H1 (cell line): ENCODE measurements around the gene SNCAIP. TPM values are rescaled to one million over a fixed set of nuclear protein-coding genes. Genes with fewer than 3 reads are reported as not detected.

Experiments used
- CTCF ChIA-PET: fragments of 300-600 bp; sonication (Branson Sonifier 250); formaldehyde crosslinking; loops from one replicate; lab custom pipeline; 2021; ENCODE audit not compliant: partially characterized antibody; lab: Charles Lee
- POLR2A ChIA-PET: fragments of 300-600 bp; sonication (Branson Sonifier 250); formaldehyde crosslinking; loops from one replicate; lab custom pipeline; 2021; ENCODE audit warnings: inconsistent platforms; ENCODE audit not compliant: partially characterized antibody; lab: Charles Lee
- DNase-seq, 2 experiments: peaks; one replicate each; pipeline versions ENCODE4 v3.0.0 to v3.0.0-alpha.2; 2010 to 2022; ENCODE audit warnings: low spot score in 2 of 2, low read depth in 1 of 2, mixed read lengths in 1 of 2
- FAIRE-seq: peaks from 2 replicates; lab custom pipeline; 2011; peaks lifted over from hg19 to GRCh38; lab: Jason Lieb, UNC
- H2AFZ ChIP-seq: 2 replicates; pipeline ENCODE4 v1.8.1; 2012; ENCODE audit warnings: low read length, inconsistent platforms
- H2AK5ac ChIP-seq: 2 replicates; pipeline ENCODE4 v1.6.1; 2013; ENCODE audit warnings: low read depth, low read length
- H2BK120ac ChIP-seq: replicated peaks from 2 replicates; pipeline ENCODE3; 2013; ENCODE audit warnings: low read depth, low read length, inconsistent platforms
- H2BK12ac ChIP-seq: 2 replicates; pipeline ENCODE4 v1.6.1; 2013; ENCODE audit warnings: low read depth, low read length
- H2BK15ac ChIP-seq: 2 replicates; pipeline ENCODE4 v1.6.1; 2013; ENCODE audit warnings: low read length
- H2BK20ac ChIP-seq: 2 replicates; pipeline ENCODE4 v1.6.1; 2013; ENCODE audit warnings: low read length
- H2BK5ac ChIP-seq: 2 replicates; pipeline ENCODE4 v1.6.1; 2013; ENCODE audit warnings: low read depth, low read length
- H3K14ac ChIP-seq: 2 replicates; pipeline ENCODE4 v1.6.1; 2013; ENCODE audit warnings: inconsistent platforms; ENCODE audit not compliant: insufficient read length
- H3K18ac ChIP-seq: 2 replicates; pipeline ENCODE4 v1.6.1; 2013; ENCODE audit warnings: low read length; ENCODE audit errors: extremely low read depth
- H3K23ac ChIP-seq: 2 replicates; pipeline ENCODE4 v1.6.1; 2013; ENCODE audit warnings: inconsistent platforms; ENCODE audit not compliant: insufficient read length
- H3K23me2 ChIP-seq: 2 replicates; pipeline ENCODE4 v1.6.1; 2013; ENCODE audit warnings: low read depth, low read length
- H3K27ac ChIP-seq: 2 replicates; pipeline ENCODE4 v1.6.1; 2011; ENCODE audit warnings: low read depth, low read length, inconsistent platforms
- H3K27me3 ChIP-seq, 4 experiments: replicated peaks in 1 of 4; 1 replicate in 1 of 4; 2 replicates in 3 of 4; pipeline versions ENCODE4 v1.6.1 to v1.8.1; 2011 to 2013; ENCODE audit warnings: low read length in 3 of 4, mild to moderate bottlenecking in 3 of 4, inconsistent platforms in 2 of 4, mixed read lengths in 2 of 4, moderate library complexity in 1 of 4; ENCODE audit not compliant: control insufficient read depth in 3 of 4, insufficient read depth in 3 of 4; ENCODE audit errors: extremely low read depth in 1 of 4
- H3K36me3 ChIP-seq, 4 experiments: 2 replicates each; pipeline versions ENCODE4 v1.6.1 to v1.8.1; 2011 to 2013; ENCODE audit warnings: mild to moderate bottlenecking in 4 of 4, low read length in 3 of 4, moderate library complexity in 2 of 4, control low read depth in 1 of 4, inconsistent platforms in 1 of 4; ENCODE audit not compliant: insufficient read depth in 4 of 4, control insufficient read depth in 2 of 4
- H3K4ac ChIP-seq: replicated peaks from 2 replicates; pipeline ENCODE3; 2013; ENCODE audit warnings: low read length, low read depth, mixed read lengths, inconsistent platforms; ENCODE audit not compliant: insufficient read length
- H3K4me1 ChIP-seq, 4 experiments: replicated peaks in 1 of 4; 1 replicate in 1 of 4; 2 replicates in 3 of 4; pipeline versions ENCODE4 v1.6.1 to v1.8.1; 2011 to 2013; ENCODE audit warnings: low read length in 3 of 4, inconsistent platforms in 2 of 4, mixed read lengths in 1 of 4; ENCODE audit not compliant: insufficient read depth in 4 of 4, control insufficient read depth in 3 of 4
- H3K4me2 ChIP-seq, 2 experiments: 2 replicates each; pipeline versions ENCODE4 v1.6.1 to v1.8.1; 2011 to 2013; ENCODE audit warnings: low read depth in 2 of 2, low read length in 2 of 2, control low read depth in 1 of 2, inconsistent platforms in 1 of 2, mild to moderate bottlenecking in 1 of 2; ENCODE audit not compliant: insufficient read depth in 1 of 2
- H3K4me3 ChIP-seq, 4 experiments: fragments of 200-600, 300-600 bp in 1 of 4; sonication (generic), shearing (Covaris generic), sonication (Bioruptor Twin) in 1 of 4; 2 replicates each; pipeline versions ENCODE4 v1.5.1 to v1.8.1; 2011 to 2016; ENCODE audit warnings: low read length in 4 of 4, low read depth in 3 of 4, control low read depth in 2 of 4, inconsistent platforms in 2 of 4, mild to moderate bottlenecking in 2 of 4, mixed read lengths in 1 of 4, moderate library complexity in 1 of 4; ENCODE audit not compliant: insufficient read depth in 2 of 4; ENCODE audit errors: extremely low read depth in 1 of 4
- H3K56ac ChIP-seq: replicated peaks from 2 replicates; pipeline ENCODE3; 2013; ENCODE audit warnings: low read depth, mild to moderate bottlenecking, mixed read lengths, low read length, inconsistent platforms; ENCODE audit not compliant: insufficient read length
- H3K79me1 ChIP-seq: 2 replicates; pipeline ENCODE4 v1.6.1; 2013; ENCODE audit warnings: low read depth, low read length, control low read depth
- H3K79me2 ChIP-seq, 2 experiments: 2 replicates each; pipeline versions ENCODE4 v1.6.1 to v1.8.1; 2012 to 2013; ENCODE audit warnings: low read length in 2 of 2, mild to moderate bottlenecking in 2 of 2, inconsistent platforms in 1 of 2; ENCODE audit not compliant: insufficient read depth in 2 of 2, control insufficient read depth in 1 of 2
- H3K9ac ChIP-seq, 4 experiments: replicated peaks in 1 of 4; 1 replicate in 1 of 4; 2 replicates in 3 of 4; pipeline versions ENCODE4 v1.6.1 to v1.8.1; 2011 to 2013; ENCODE audit warnings: low read depth in 3 of 4, low read length in 3 of 4, control low read depth in 2 of 4, mild to moderate bottlenecking in 2 of 4, moderate library complexity in 2 of 4, inconsistent platforms in 1 of 4; ENCODE audit errors: extremely low read depth in 1 of 4
- H3K9me3 ChIP-seq, 2 experiments: 2 replicates each; pipeline versions ENCODE4 v1.6.1 to v1.8.1; 2012 to 2013; ENCODE audit warnings: mild to moderate bottlenecking in 2 of 2, moderate library complexity in 2 of 2, control low read depth in 1 of 2, inconsistent platforms in 1 of 2, low read depth in 1 of 2, low read length in 1 of 2, mixed read lengths in 1 of 2; ENCODE audit not compliant: insufficient read depth in 2 of 2
- H4K20me1 ChIP-seq, 2 experiments: replicated peaks in 1 of 2; 2 replicates each; pipeline versions ENCODE3 to v1.8.1; 2011 to 2013; ENCODE audit warnings: inconsistent platforms in 2 of 2, low read length in 2 of 2, mild to moderate bottlenecking in 1 of 2; ENCODE audit not compliant: insufficient read depth in 2 of 2, control insufficient read depth in 1 of 2
- H4K5ac ChIP-seq: 2 replicates; pipeline ENCODE4 v1.6.1; 2013; ENCODE audit warnings: low read length, low read depth, mixed read lengths, inconsistent platforms; ENCODE audit not compliant: insufficient read length
- H4K8ac ChIP-seq: 2 replicates; pipeline ENCODE4 v1.8.0; 2013; ENCODE audit warnings: mild to moderate bottlenecking, moderate library complexity, low read length, inconsistent platforms; ENCODE audit not compliant: insufficient read depth; ENCODE audit errors: extremely low read depth
- H4K91ac ChIP-seq: replicated peaks from 2 replicates; pipeline ENCODE3; 2013; ENCODE audit warnings: low read length, mixed read lengths, inconsistent platforms; ENCODE audit not compliant: insufficient read length
- CEBPB ChIP-seq: IDR thresholded peaks from 2 replicates; pipeline ENCODE4 v1.6.1; 2012; ENCODE audit warnings: low read depth, low read length
- CTCF ChIP-seq, 3 experiments: IDR thresholded peaks; 1 replicate in 2 of 3; 2 replicates in 1 of 3; pipeline versions ENCODE4 v1.5.1 to v1.6.1; 2011; ENCODE audit warnings: low read length in 3 of 3, mild to moderate bottlenecking in 3 of 3, inconsistent platforms in 2 of 3, low read depth in 1 of 3, moderate library complexity in 1 of 3; ENCODE audit not compliant: insufficient read depth in 1 of 3; ENCODE audit errors: control extremely low read depth in 1 of 3
- JUND ChIP-seq: IDR thresholded peaks from 2 replicates; pipeline ENCODE4 v1.6.1; 2011; ENCODE audit warnings: mild to moderate bottlenecking, improper control_type of control experiment, low read length
- KDM4A ChIP-seq: IDR thresholded peaks from one replicate; pipeline ENCODE4 v1.7.1; 2012; ENCODE audit warnings: low read depth, mild to moderate bottlenecking, moderate library complexity, low read length, inconsistent platforms; ENCODE audit not compliant: severe bottlenecking
- KDM5A ChIP-seq: fragments of 200-600 bp; IDR thresholded peaks from 2 replicates; pipeline ENCODE4 v1.7.1; 2012; ENCODE audit warnings: mild to moderate bottlenecking, low read length, inconsistent platforms, mixed read lengths
- POU5F1 ChIP-seq: IDR thresholded peaks from 2 replicates; pipeline ENCODE4 v1.6.1; 2011; ENCODE audit warnings: low read depth, mild to moderate bottlenecking, low read length, moderate library complexity
- RNF2 ChIP-seq: fragments of 200-900, 300-1000 bp; sonication (generic); IDR thresholded peaks from 2 replicates; pipeline ENCODE4 v1.7.1; 2016; ENCODE audit warnings: borderline replicate concordance, low read depth, mild to moderate bottlenecking, antibody characterized with exemption, low read length; ENCODE audit not compliant: poor library complexity, severe bottlenecking; ENCODE audit errors: missing control alignments
- SAP30 ChIP-seq: fragments of 300-600 bp; sonication (generic); IDR thresholded peaks from 2 replicates; pipeline ENCODE4 v1.7.1; 2012; ENCODE audit warnings: low read length, moderate library complexity, mild to moderate bottlenecking, inconsistent platforms; ENCODE audit not compliant: insufficient read depth, insufficient replicate concordance
- polyA plus RNA-seq, 7 experiments: library from polyadenylated mRNA; depleted of rRNA in 3 of 7; stranded (reverse) in 5 of 7; unstranded in 2 of 7; fragments of >200 nt in 5 of 7; fragments of 200-250 nt in 2 of 7; gene quantifications; 1 replicate in 5 of 7; 2 replicates in 1 of 7; 4 replicates in 1 of 7; pipeline versions ENCODE4 v1.2.1 to v1.2.3, GENCODE V29; 2011 to 2013; ENCODE audit warnings: missing spikeins in 2 of 7, mixed read lengths in 2 of 7
- total RNA-seq: library from RNA; stranded (reverse); fragmentation: NEBNext Ultra II Directional; extraction: Animal tissue kit (Norgen Biotek cat#: 25700); gene quantifications from 2 replicates; pipeline ENCODE4 v1.2.1, GENCODE V29; 2021

SNCAIP gene
- total and polyA plus RNA-seq, 2 of the 8 experiments (the other 6 are each of a cell fraction or from before 2014, with no cell fraction given) = 3.9 to 9.0 TPM

- H3K79me1 ChIP-seq = no peaks in the 10 kb centered on the region
- no peak overlapping the region for H2BK5ac ChIP-seq
- no peak overlapping the region for H4K5ac ChIP-seq
- TF ChIP-seq KDM4A (no peak), JUND (no peak), CTCF (IDR thresholded peaks at IDR 0.05; ENCODE audit: control extremely low read depth in 1 of 3, insufficient read depth in 1 of 3, low read depth in 1 of 3, low read length in 3 of 3) (no peak), SAP30 (no peak), POU5F1 (no peak), KDM5A (no peak), CEBPB (no peak), RNF2 (no peak)
- TF ChIP-seq, all 59 proteins: peak for 0
- POLR2A ChIA-PET = no interaction called here
- Histone ChIP-seq H3K36me3 (no peaks in the 10 kb centered on the region), H3K4me1 (no peaks in the 10 kb centered on the region), H3K79me2 (no peaks in the 10 kb centered on the region), H3K4ac (no peak overlapping the region), H2BK12ac (no peak overlapping the region), H4K8ac (no peak overlapping the region), H3K23ac (no peak overlapping the region), H2BK120ac (no peak overlapping the region), H3K56ac (no peak overlapping the region), H3K23me2 (no peaks in the 10 kb centered on the region), H4K91ac (no peak overlapping the region), H3K9ac (no peak overlapping the region), H2BK15ac (no peak overlapping the region), H3K18ac (no peak overlapping the region), H2AK5ac (no peak overlapping the region), H2BK20ac (no peak overlapping the region), H3K14ac (no peak overlapping the region), H3K27me3 (no peaks in the 10 kb centered on the region), H4K20me1 (no peaks in the 10 kb centered on the region), H3K9me3 (no peaks in the 10 kb centered on the region), H3K4me3 (no peak overlapping the region), H2AFZ (no peak overlapping the region), H3K27ac (no peak overlapping the region), H3K4me2 (no peak overlapping the region)
- CTCF ChIA-PET = interaction anchor here (0.6 to 1.9 kb wide), 4 partner anchors 88 to 861 kb away, joined by 3 to 5 read pairs (median 3); no protein-coding TSS in a partner anchor
- DNase-seq (no peak), FAIRE-seq (no peak)
Measured at GRCh38 chr5:122508623-122509022, 196.6 kb downstream of the SNCAIP start.
